IMR-90 (cell line): ENCODE measurements around the gene TREH. TPM values are rescaled to one million over a fixed set of nuclear protein-coding genes. Genes with fewer than 3 reads are reported as not detected.

ENCODE experiments used
- ATAC-seq: fragments of 200-7000 bp; cut with Tn5 transposase; 2 replicates; pipeline ENCODE4 v1.9.1; 2020; ENCODE audit warnings: low read depth, mild to moderate bottlenecking, moderate library complexity
- BruUV-seq: library from RNA; stranded (reverse); fragments of 400-500 nt; replicated peaks from 2 replicates; lab custom pipeline; 2021; lab: Mats Ljungman, UMichigan
- CTCF ChIA-PET: fragments of 300-600 bp; formaldehyde crosslinking; extraction: SDS; loops from one replicate; lab custom pipeline; 2021; ENCODE audit warnings: antibody characterized with exemption; lab: Yijun Ruan, JAX
- POLR2A ChIA-PET: fragments of 300-600 bp; sonication (Branson Sonifier 250); formaldehyde crosslinking; loops from one replicate; lab custom pipeline; 2022; ENCODE audit warnings: antibody characterized with exemption; ENCODE audit not compliant: unreplicated experiment; lab: Charles Lee
- DNase-seq: peaks from one replicate; pipeline ENCODE4 v3.0.0; 2013
- H2AFZ ChIP-seq: replicated peaks from 2 replicates; pipeline ENCODE3; 2013; ENCODE audit warnings: low read length, mild to moderate bottlenecking; ENCODE audit not compliant: poor library complexity
- H2AK5ac ChIP-seq: 2 replicates; pipeline ENCODE4 v1.6.1; 2013; ENCODE audit warnings: low read depth, low read length, inconsistent platforms
- H2AK9ac ChIP-seq: replicated peaks from 2 replicates; pipeline ENCODE3; 2013; ENCODE audit warnings: mild to moderate bottlenecking, low read depth, low read length, moderate library complexity; ENCODE audit not compliant: poor library complexity
- H2BK120ac ChIP-seq: 2 replicates; pipeline ENCODE4 v1.6.1; 2013; ENCODE audit warnings: low read depth, low read length, inconsistent platforms
- H2BK15ac ChIP-seq: 3 replicates; pipeline ENCODE4 v1.6.1; 2013; ENCODE audit warnings: low read depth, low read length, inconsistent platforms
- H2BK20ac ChIP-seq: 2 replicates; pipeline ENCODE4 v1.6.1; 2013; ENCODE audit warnings: low read depth, mild to moderate bottlenecking, inconsistent platforms, low read length, moderate library complexity
- H2BK5ac ChIP-seq: 2 replicates; pipeline ENCODE4 v1.6.1; 2013; ENCODE audit warnings: mild to moderate bottlenecking, low read depth, low read length, inconsistent platforms; ENCODE audit not compliant: poor library complexity, severe bottlenecking
- H3K14ac ChIP-seq: replicated peaks from 2 replicates; pipeline ENCODE4 v1.6.1; 2013; ENCODE audit warnings: low read depth, low read length, inconsistent platforms
- H3K18ac ChIP-seq: 2 replicates; pipeline ENCODE4 v1.6.1; 2013; ENCODE audit warnings: low read depth, low read length, control low read depth
- H3K23ac ChIP-seq: 2 replicates; pipeline ENCODE4 v1.6.1; 2013; ENCODE audit warnings: low read depth, low read length, inconsistent platforms
- H3K27ac ChIP-seq: 2 replicates; pipeline ENCODE4 v1.5.1; 2013; ENCODE audit warnings: mild to moderate bottlenecking, control low read depth, low read length; ENCODE audit not compliant: insufficient read depth
- H3K27me3 ChIP-seq: 2 replicates; pipeline ENCODE4 v1.6.1; 2013; ENCODE audit warnings: low read length; ENCODE audit not compliant: control insufficient read depth, insufficient read depth
- H3K36me3 ChIP-seq: 2 replicates; pipeline ENCODE4 v1.6.1; 2013; ENCODE audit warnings: low read length, mixed read lengths; ENCODE audit not compliant: control insufficient read depth, insufficient read depth
- H3K4ac ChIP-seq: 2 replicates; pipeline ENCODE4 v1.6.1; 2013; ENCODE audit warnings: low read depth, low read length, inconsistent platforms
- H3K4me1 ChIP-seq: 2 replicates; pipeline ENCODE4 v1.6.1; 2013; ENCODE audit warnings: low read length, mixed read lengths; ENCODE audit not compliant: control insufficient read depth, insufficient read depth
- H3K4me2 ChIP-seq: 2 replicates; pipeline ENCODE4 v1.6.1; 2013; ENCODE audit warnings: low read depth, mild to moderate bottlenecking, control low read depth, low read length, moderate library complexity
- H3K4me3 ChIP-seq: 2 replicates; pipeline ENCODE4 v1.5.1; 2013; ENCODE audit warnings: low read depth, mild to moderate bottlenecking, control low read depth, low read length, moderate library complexity; ENCODE audit not compliant: insufficient read depth
- H3K56ac ChIP-seq: 2 replicates; pipeline ENCODE4 v1.6.1; 2013; ENCODE audit warnings: low read length, inconsistent platforms; ENCODE audit not compliant: insufficient read depth; ENCODE audit errors: extremely low read depth
- H3K79me1 ChIP-seq, 2 experiments: 2 replicates each; pipeline ENCODE4 v1.6.1; 2013; ENCODE audit warnings: low read length in 2 of 2, inconsistent platforms in 1 of 2, low read depth in 1 of 2
- H3K9ac ChIP-seq: 2 replicates; pipeline ENCODE4 v1.6.1; 2013; ENCODE audit warnings: low read depth, low read length, control low read depth
- H3K9me1 ChIP-seq: 2 replicates; pipeline ENCODE4 v1.6.1; 2013; ENCODE audit warnings: low read length, inconsistent platforms; ENCODE audit not compliant: insufficient read depth
- H3K9me3 ChIP-seq: 2 replicates; pipeline ENCODE4 v1.6.1; 2013; ENCODE audit warnings: low read length; ENCODE audit not compliant: control insufficient read depth, insufficient read depth
- H4K20me1 ChIP-seq: 2 replicates; pipeline ENCODE4 v1.6.1; 2013; ENCODE audit warnings: low read length, inconsistent platforms; ENCODE audit not compliant: insufficient read depth
- H4K5ac ChIP-seq: 2 replicates; pipeline ENCODE4 v1.6.1; 2013; ENCODE audit warnings: mild to moderate bottlenecking, low read depth, low read length, control low read depth
- H4K8ac ChIP-seq, 2 experiments: 2 replicates each; pipeline ENCODE4 v1.6.1; 2013; ENCODE audit warnings: low read depth in 2 of 2, low read length in 2 of 2, control low read depth in 1 of 2, inconsistent platforms in 1 of 2
- H4K91ac ChIP-seq: 2 replicates; pipeline ENCODE4 v1.6.1; 2013; ENCODE audit warnings: low read depth, low read length, inconsistent platforms; ENCODE audit not compliant: insufficient read depth
- ELK1 ChIP-seq: fragments of 150-350 bp; IDR thresholded peaks from 2 replicates; pipeline ENCODE4 v1.6.1; 2016; ENCODE audit warnings: low read depth, mild to moderate bottlenecking, low read length, moderate library complexity, borderline replicate concordance
- NFE2L2 ChIP-seq: fragments of 150-350 bp; IDR thresholded peaks from 2 replicates; pipeline ENCODE4 v1.6.1; 2016; ENCODE audit warnings: low read depth, mild to moderate bottlenecking, low read length
- POLR2A ChIP-seq: IDR thresholded peaks from 2 replicates; pipeline ENCODE4 v1.6.1; 2012; ENCODE audit warnings: mild to moderate bottlenecking, low read depth, low read length
- WGBS, 2 experiments: methylation state at CpG; one replicate each; pipeline versions ENCODE4 v1.1.5 to v1.1.7; 2013; ENCODE audit warnings: missing lambda C conversion rate in 2 of 2; ENCODE audit not compliant: insufficient read length in 1 of 2; ENCODE audit errors: extremely low coverage in 2 of 2; 5-methylcytosine and 5-hydroxymethylcytosine counted together
- dilution Hi-C: fragments of 300-500 bp; cut with HindIII; formaldehyde crosslinking; loops from one replicate; pipeline ENCODE4 v1.14.3; 2018; ENCODE audit warnings: low sequenced_read_pairs; ENCODE audit not compliant: unreplicated experiment
- in situ Hi-C: fragments of 300-500 bp; cut with MboI; formaldehyde crosslinking; loops from 3 replicates; pipeline ENCODE4 v1.14.3; 2019; ENCODE audit warnings: low sequenced_read_pairs, inconsistent platforms, mixed read lengths
- intact Hi-C: fragments of 100-400 bp; cut with micrococcal nuclease; formaldehyde crosslinking; loops from 2 replicates; pipeline ENCODE4 v1.10.0; 2022
- polyA plus RNA-seq, 3 experiments: library from polyadenylated mRNA; depleted of rRNA; stranded (reverse); fragments of >200 nt; gene quantifications; 2 replicates each; pipeline ENCODE4 v1.2.3, GENCODE V29; 2012; ENCODE audit warnings: low replicate concordance in 1 of 3
- total RNA-seq: library from RNA; depleted of rRNA; stranded (reverse); fragments of >200 nt; gene quantifications from 2 replicates; pipeline ENCODE4 v1.2.3, GENCODE V29; 2012

TREH gene
- total and polyA plus RNA-seq, 2 of the 4 experiments (the other 2 are of a cell fraction) = not detected

DNA sequence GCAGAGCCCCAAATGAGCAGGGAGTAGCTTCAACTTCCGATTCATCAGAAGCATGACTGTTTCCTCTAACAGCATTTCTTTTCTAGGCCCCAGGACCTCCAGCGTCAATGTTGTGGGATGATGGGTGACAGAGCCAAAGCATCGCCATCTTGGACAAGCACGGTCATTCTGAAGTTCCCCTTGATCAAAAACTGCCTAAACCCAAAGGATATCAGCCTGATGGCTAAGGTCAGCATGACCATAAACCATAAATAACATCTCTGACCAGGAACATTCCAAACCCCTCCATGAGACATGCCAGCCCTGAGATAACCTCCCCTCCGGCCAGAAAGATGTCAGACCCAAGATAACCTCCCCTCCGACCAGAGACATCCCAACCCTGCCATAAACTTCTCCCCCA is 28.8 kb upstream of the TREH start:
- dilution Hi-C loops = no loop called here
- no peaks in the 10 kb centered on the region for H3K9me1 ChIP-seq
- H3K23ac ChIP-seq = no peak overlapping the region
- no peak overlapping the region for H2BK5ac ChIP-seq
- no peak overlapping the region for H3K4me2 ChIP-seq
- no peak overlapping the region for H4K8ac ChIP-seq
- ATAC-seq = no peak
- H3K4ac ChIP-seq = no peak overlapping the region
- H3K36me3 ChIP-seq = no peaks in the 10 kb centered on the region
- H3K4me3 ChIP-seq = no peak overlapping the region
- no peak overlapping the region for H3K14ac ChIP-seq
- no peaks in the 10 kb centered on the region for H4K20me1 ChIP-seq
- no peak overlapping the region for H2BK15ac ChIP-seq
- H3K56ac ChIP-seq = no peak overlapping the region
- H3K9me3 ChIP-seq = no peaks in the 10 kb centered on the region
- TF ChIP-seq POLR2A = no peak
- TF ChIP-seq NFE2L2 = no peak
- no peak for TF ChIP-seq ELK1
- no peak overlapping the region for H3K18ac ChIP-seq
- ChIA-PET POLR2A (no interaction called here), CTCF (interaction anchor here (1.4 kb wide), 1 partner anchor 19 kb away, joined by 3 read pairs; no protein-coding TSS in a partner anchor)
- no peak for DNase-seq
- no TSS peak for BruUV-seq
- no peak overlapping the region for H2AFZ ChIP-seq
- H3K79me1 ChIP-seq = no peaks in the 10 kb centered on the region
- no peak overlapping the region for H4K5ac ChIP-seq
- no peaks in the 10 kb centered on the region for H3K4me1 ChIP-seq
- no peak overlapping the region for H2AK9ac ChIP-seq
- no peak overlapping the region for H3K27ac ChIP-seq
- H3K27me3 ChIP-seq = peaks cover 29% of the 10 kb centered on the region
- intact Hi-C loops = no loop called here
- H2BK20ac ChIP-seq = no peak overlapping the region
- H2AK5ac ChIP-seq = no peak overlapping the region
- H2BK120ac ChIP-seq = no peak overlapping the region
- H3K9ac ChIP-seq = no peak overlapping the region
- in situ Hi-C loops = no loop called here
- 57% methylated on average over 4 of the region's 6 CpGs; no CpG with 5 or more reads in 1 of the 2 experiments for WGBS, 2 experiments
- H4K91ac ChIP-seq = no peak overlapping the region
